Measurements from ENCODE around the gene SOS1. TPM values are rescaled to one million over a fixed set of nuclear protein-coding genes. Genes with fewer than 3 reads are reported as not detected.
"Not testable (repeated sequence)": the region's sequence is repeated elsewhere in the genome, so short reads cannot be mapped to it uniquely, and the experiment has no call there.

The SOS1 gene
- total RNA-seq, 6 donors from 2014 or later: 10.4 to 51.2 (median 25.3) TPM

GRCh38 chr2:39144416-39144815, 23.6 kb upstream of the SOS1 start:
- H3K9me3 ChIP-seq: no peaks in the 10 kb centered on the region
- H3K4me1 ChIP-seq: peaks cover 0 to 13% (median 7%) of the 10 kb centered on the region in 4 donors
- 95 to 97% methylated on average over 5 of the region's 5 CpGs for WGBS, 2 donors
- no peaks in the 10 kb centered on the region for H3K27me3 ChIP-seq
- ATAC-seq (ENCODE audit: low FRiP score in 2 of 2): no peak
- no peak for TF ChIP-seq POLR2A (IDR thresholded peaks at IDR 0.05)
- H3K27ac ChIP-seq: no peak overlapping the region
- H3K36me3 ChIP-seq: no peaks in the 10 kb centered on the region
- H3K4me3 ChIP-seq: no peak overlapping the region
- no peak for DNase-seq

- WGBS, 2 donors: 70 to 75% methylated on average over 3 of the region's 3 CpGs
- H3K27ac ChIP-seq: no peak overlapping the region
- no peaks in the 10 kb centered on the region for H3K9me3 ChIP-seq
- no peak for DNase-seq
- ATAC-seq (ENCODE audit: low FRiP score in 2 of 2): no peak
- H3K36me3 ChIP-seq: no peaks in the 10 kb centered on the region
- H3K4me3 ChIP-seq: no peak overlapping the region
- no peaks in the 10 kb centered on the region for H3K27me3 ChIP-seq
- peaks cover 0 to 13% (median 7%) of the 10 kb centered on the region in 4 donors for H3K4me1 ChIP-seq
- TF ChIP-seq EP300 (IDR thresholded peaks at IDR 0.05) (no peak), CTCF (IDR thresholded peaks at IDR 0.05) (no peak), POLR2A (IDR thresholded peaks at IDR 0.05) (no peak), POLR2AphosphoS5 (IDR thresholded peaks at IDR 0.05) (no peak)
Measured at GRCh38 chr2:39142904-39143605, 22.2 kb upstream of the SOS1 start.

- DNase-seq (no peak), ATAC-seq (ENCODE audit: low FRiP score in 2 of 2) (no peak)
- Histone ChIP-seq H3K4me1 (peaks cover 0 to 13% (median 7%) of the 10 kb centered on the region in 4 donors), H3K36me3 (no peaks in the 10 kb centered on the region), H3K4me3 (no peak overlapping the region), H3K9me3 (no peaks in the 10 kb centered on the region), H3K27ac (no peak overlapping the region), H3K27me3 (no peaks in the 10 kb centered on the region)
- TF ChIP-seq CTCF (IDR thresholded peaks at IDR 0.05): no peak
- TF ChIP-seq POLR2AphosphoS5 (IDR thresholded peaks at IDR 0.05): no peak
- no peak for TF ChIP-seq POLR2A (IDR thresholded peaks at IDR 0.05)
- no peak for TF ChIP-seq EP300 (IDR thresholded peaks at IDR 0.05)
- 53 to 54% methylated on average over 8 of the region's 8 CpGs for WGBS, 2 donors
Measured at GRCh38 chr2:39141334-39142271, 20.8 kb upstream of the SOS1 start.

GRCh38 chr2:39140948-39141333, 20.1 kb upstream of the SOS1 start:
- not testable (repeated sequence) for ATAC-seq (ENCODE audit: low FRiP score in 2 of 2); H3K36me3 ChIP-seq; H3K9me3 ChIP-seq; H3K27me3 ChIP-seq; H3K4me3 ChIP-seq; H3K27ac ChIP-seq; DNase-seq
- WGBS, 2 donors: 83 to 93% methylated on average over 7 of the region's 7 CpGs
- H3K4me1 ChIP-seq: peaks cover 0 to 13% (median 7%) of the 10 kb centered on the region in 4 donors

- TF ChIP-seq EP300 (IDR thresholded peaks at IDR 0.05) (no peak), CTCF (IDR thresholded peaks at IDR 0.05) (no peak), POLR2AphosphoS5 (IDR thresholded peaks at IDR 0.05) (no peak), POLR2A (IDR thresholded peaks at IDR 0.05) (no peak)
- WGBS, 2 donors: 41 to 47% methylated on average over 3 of the region's 3 CpGs
- ATAC-seq (ENCODE audit: low FRiP score in 2 of 2) (no peak), DNase-seq (no peak)
- no peaks in the 10 kb centered on the region for H3K9me3 ChIP-seq
- no peak overlapping the region for H3K27ac ChIP-seq
- H3K4me3 ChIP-seq: no peak overlapping the region
- peaks cover 0 to 13% (median 7%) of the 10 kb centered on the region in 4 donors for H3K4me1 ChIP-seq
- no peaks in the 10 kb centered on the region for H3K27me3 ChIP-seq
- no peaks in the 10 kb centered on the region for H3K36me3 ChIP-seq
Measured at GRCh38 chr2:39140322-39140847, 19.5 kb upstream of the SOS1 start.

Data from upper lobe of left lung (tissue), 6 donors.